Ascending aorta (tissue), 2 donors: ENCODE results near the gene CARS1. TPM values are rescaled to one million over a fixed set of nuclear protein-coding genes. Genes with fewer than 3 reads are reported as not detected.

Experiments
- DNase-seq, 2 donors: peaks; one replicate each; pipeline ENCODE4 v3.0.0-alpha.2; 2019; ENCODE audit warnings: low spot score in 2 of 2
- H3K27ac ChIP-seq, 2 donors: fragments of 200-600 bp; sonication (generic); one replicate each; pipeline ENCODE4 v1.5.1; 2016 to 2017; ENCODE audit warnings: mild to moderate bottlenecking in 1 of 2
- H3K27me3 ChIP-seq: fragments of 200-600 bp; sonication (generic); one replicate; pipeline ENCODE4 v1.5.1; 2017
- H3K36me3 ChIP-seq, 2 donors: fragments of 200-600 bp; sonication (generic); one replicate each; pipeline ENCODE4 v1.5.1; 2016
- H3K4me1 ChIP-seq, 2 donors: fragments of 200-600 bp; sonication (generic); one replicate each; pipeline ENCODE4 v1.5.1; 2016 to 2017; ENCODE audit warnings: mild to moderate bottlenecking in 1 of 2
- H3K4me3 ChIP-seq, 2 donors: fragments of 200-600 bp; sonication (generic); one replicate each; pipeline ENCODE4 v1.5.1; 2016 to 2017; ENCODE audit warnings: mild to moderate bottlenecking in 1 of 2
- H3K9me3 ChIP-seq, 2 donors: fragments of 200-600 bp; sonication (generic); one replicate each; pipeline ENCODE4 v1.5.1; 2016
- intact Hi-C: fragments of 100-400 bp; cut with DNase I; formaldehyde crosslinking; loops from one replicate; pipeline ENCODE4 v1.15.1; 2023
- total RNA-seq: library from RNA; depleted of rRNA; stranded (reverse); fragments of >200 nt; gene quantifications from one replicate; pipeline ENCODE4 v1.1.0, GENCODE V29; 2016
- TF ChIP-seq, protein P1 (sequence below), 3 experiments: fragments of 200-600 bp in 2 of 3; fragments of 450-650 bp in 1 of 3; sonication (generic) in 2 of 3; IDR thresholded peaks; one replicate each; pipeline ENCODE4 v1.5.1; 2016 to 2019; ENCODE audit warnings: antibody characterized with exemption in 3 of 3, mild to moderate bottlenecking in 1 of 3, moderate library complexity in 1 of 3

The CARS1 gene
- total RNA-seq, 1 donor from 2014 or later, result 51.4 TPM

DNA sequence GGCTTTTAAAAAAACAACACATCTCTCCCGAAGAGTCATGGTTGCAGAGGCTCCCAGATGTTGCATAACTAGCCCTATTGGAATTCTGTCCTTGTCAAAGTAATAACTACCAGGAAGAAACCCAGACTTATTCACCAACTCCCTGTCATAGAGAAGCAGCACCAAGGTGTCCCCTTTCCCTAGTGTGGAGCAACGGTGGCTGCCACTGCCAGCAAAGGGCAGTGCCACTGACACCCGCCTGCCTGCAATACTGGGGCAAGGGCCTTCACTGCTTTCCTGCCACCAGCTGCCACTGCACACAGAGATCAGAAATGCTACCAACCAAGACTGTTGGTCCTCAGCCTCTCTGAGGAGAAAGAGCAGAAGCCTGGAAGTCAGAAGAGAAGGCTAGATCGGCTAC lies 92.4 kb downstream of the CARS1 start:
- H3K4me1 ChIP-seq, result no peaks in the 10 kb centered on the region
- TF ChIP-seq, protein P1, sequence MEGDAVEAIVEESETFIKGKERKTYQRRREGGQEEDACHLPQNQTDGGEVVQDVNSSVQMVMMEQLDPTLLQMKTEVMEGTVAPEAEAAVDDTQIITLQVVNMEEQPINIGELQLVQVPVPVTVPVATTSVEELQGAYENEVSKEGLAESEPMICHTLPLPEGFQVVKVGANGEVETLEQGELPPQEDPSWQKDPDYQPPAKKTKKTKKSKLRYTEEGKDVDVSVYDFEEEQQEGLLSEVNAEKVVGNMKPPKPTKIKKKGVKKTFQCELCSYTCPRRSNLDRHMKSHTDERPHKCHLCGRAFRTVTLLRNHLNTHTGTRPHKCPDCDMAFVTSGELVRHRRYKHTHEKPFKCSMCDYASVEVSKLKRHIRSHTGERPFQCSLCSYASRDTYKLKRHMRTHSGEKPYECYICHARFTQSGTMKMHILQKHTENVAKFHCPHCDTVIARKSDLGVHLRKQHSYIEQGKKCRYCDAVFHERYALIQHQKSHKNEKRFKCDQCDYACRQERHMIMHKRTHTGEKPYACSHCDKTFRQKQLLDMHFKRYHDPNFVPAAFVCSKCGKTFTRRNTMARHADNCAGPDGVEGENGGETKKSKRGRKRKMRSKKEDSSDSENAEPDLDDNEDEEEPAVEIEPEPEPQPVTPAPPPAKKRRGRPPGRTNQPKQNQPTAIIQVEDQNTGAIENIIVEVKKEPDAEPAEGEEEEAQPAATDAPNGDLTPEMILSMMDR (IDR thresholded peaks at IDR 0.05), result no peak
- H3K36me3 ChIP-seq, result peaks cover 65 to 81% of the 10 kb centered on the region in 2 donors
- no peak overlapping the region for H3K27ac ChIP-seq
- intact Hi-C loops, result no loop called here
- no peak overlapping the region for H3K4me3 ChIP-seq
- DNase-seq, result no peak
- no peaks in the 10 kb centered on the region for H3K9me3 ChIP-seq
- no peaks in the 10 kb centered on the region for H3K27me3 ChIP-seq

GRCh38 chr11:2963761-2964160 lies 93.5 kb downstream of the CARS1 start:
- intact Hi-C loops, result no loop called here
- TF ChIP-seq, protein P1 (IDR thresholded peaks at IDR 0.05), result no peak
- Histone ChIP-seq H3K36me3 (peaks cover 64 to 81% of the 10 kb centered on the region in 2 donors), H3K27ac (no peak overlapping the region), H3K9me3 (no peaks in the 10 kb centered on the region), H3K4me1 (no peaks in the 10 kb centered on the region), H3K27me3 (no peaks in the 10 kb centered on the region), H3K4me3 (no peak overlapping the region)
- no peak for DNase-seq

- intact Hi-C loops, result no loop called here
- no peak overlapping the region for H3K4me3 ChIP-seq
- TF ChIP-seq, protein P1 (IDR thresholded peaks at IDR 0.05), result no peak
These were observed 94.0 kb downstream of the CARS1 start for GRCh38 chr11:2963112-2963754.

DNA sequence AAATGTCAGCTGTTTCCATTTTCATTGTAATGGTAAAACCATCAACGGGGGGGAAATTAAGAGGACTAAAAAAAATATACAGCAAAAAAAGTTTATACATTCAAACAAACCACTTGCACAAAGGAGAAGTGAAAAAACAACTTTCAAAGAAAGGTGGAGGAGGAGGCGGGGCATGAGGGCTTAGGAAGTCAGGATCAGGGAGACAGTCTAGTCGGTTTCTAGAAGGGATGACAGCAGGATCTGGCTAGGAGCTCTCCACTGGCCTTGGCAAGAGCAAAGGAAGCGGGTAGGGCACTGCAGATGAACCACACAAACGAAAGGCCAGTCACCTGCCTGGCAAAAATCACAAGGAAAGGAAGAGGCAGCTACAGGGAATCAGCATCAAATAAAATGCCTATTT lies 96.1 kb downstream of the CARS1 start:
- TF ChIP-seq, protein P1 (IDR thresholded peaks at IDR 0.05), result no peak
- H3K36me3 ChIP-seq, result peaks cover 71 to 83% of the 10 kb centered on the region in 2 donors
- intact Hi-C loops, result no loop called here

More at GRCh38 chr11:2963112-2963754, 94.0 kb downstream of the CARS1 start:
- Histone ChIP-seq H3K36me3 (peaks cover 64 to 81% of the 10 kb centered on the region in 2 donors), H3K4me1 (no peaks in the 10 kb centered on the region), H3K27ac (no peak overlapping the region), H3K27me3 (no peaks in the 10 kb centered on the region), H3K9me3 (no peaks in the 10 kb centered on the region)
- no peak for DNase-seq

GRCh38 chr11:2960139-2960538 lies 97.1 kb downstream of the CARS1 start:
- DNase-seq, result no peak
- TF ChIP-seq, protein P1 (IDR thresholded peaks at IDR 0.05), result no peak
- intact Hi-C loops, result no loop called here
- Histone ChIP-seq H3K9me3 (no peaks in the 10 kb centered on the region), H3K36me3 (peaks cover 76 to 82% of the 10 kb centered on the region in 2 donors), H3K27me3 (no peaks in the 10 kb centered on the region), H3K27ac (no peak overlapping the region), H3K4me3 (no peak overlapping the region), H3K4me1 (no peaks in the 10 kb centered on the region)

More for the DNA sequence above, 96.1 kb downstream of the CARS1 start:
- no peak overlapping the region for H3K27ac ChIP-seq
- no peaks in the 10 kb centered on the region for H3K9me3 ChIP-seq
- H3K4me3 ChIP-seq, result no peak overlapping the region
- no peaks in the 10 kb centered on the region for H3K4me1 ChIP-seq
- no peaks in the 10 kb centered on the region for H3K27me3 ChIP-seq
- DNase-seq, result no peak
